Astrocyte of the cerebellum (primary cell): ENCODE measurements around the gene XYLT1.

Experiments used
- DNase-seq: peaks from one replicate; pipeline ENCODE4 v3.0.0-alpha.2; 2011; ENCODE audit warnings: low read depth
- H3K4me3 ChIP-seq: 2 replicates; pipeline ENCODE4 v1.5.1; 2011; ENCODE audit warnings: mild to moderate bottlenecking, low read depth, low read length, moderate library complexity
- CTCF ChIP-seq: IDR thresholded peaks from 2 replicates; pipeline ENCODE4 v1.5.1; 2012; ENCODE audit warnings: low read length, low read depth, moderate library complexity, mild to moderate bottlenecking; ENCODE audit errors: missing control alignments
- in situ Hi-C: cut with HindIII; loops from 2 replicates; pipeline ENCODE4 v1.10.0; 2017; ENCODE audit warnings: low sequenced_read_pairs

XYLT1 gene

DNA sequence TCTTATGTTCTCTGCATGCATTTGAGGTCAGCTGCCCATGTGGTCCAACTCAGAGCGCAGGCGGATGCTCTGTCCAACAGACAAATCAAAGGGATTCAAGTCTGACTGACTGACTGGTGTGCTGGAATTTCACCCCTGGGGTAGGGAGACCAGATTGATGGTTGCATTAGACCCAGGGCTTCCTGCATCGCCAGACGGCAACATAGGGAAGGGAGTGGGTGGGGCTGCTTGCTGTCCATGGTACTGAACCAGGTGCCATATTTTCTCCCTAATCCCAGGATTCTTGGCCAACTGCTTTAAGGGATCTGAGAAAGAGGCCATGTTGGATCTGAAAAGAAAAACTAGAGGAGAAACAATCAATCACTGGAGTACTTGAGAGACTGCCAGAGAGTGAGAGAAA is 332.0 kb downstream of the XYLT1 start:
- DNase-seq = peak; percentile 2
- TF ChIP-seq CTCF = no peak
- no peak overlapping the region for H3K4me3 ChIP-seq
- in situ Hi-C loops = no loop called here

DNA sequence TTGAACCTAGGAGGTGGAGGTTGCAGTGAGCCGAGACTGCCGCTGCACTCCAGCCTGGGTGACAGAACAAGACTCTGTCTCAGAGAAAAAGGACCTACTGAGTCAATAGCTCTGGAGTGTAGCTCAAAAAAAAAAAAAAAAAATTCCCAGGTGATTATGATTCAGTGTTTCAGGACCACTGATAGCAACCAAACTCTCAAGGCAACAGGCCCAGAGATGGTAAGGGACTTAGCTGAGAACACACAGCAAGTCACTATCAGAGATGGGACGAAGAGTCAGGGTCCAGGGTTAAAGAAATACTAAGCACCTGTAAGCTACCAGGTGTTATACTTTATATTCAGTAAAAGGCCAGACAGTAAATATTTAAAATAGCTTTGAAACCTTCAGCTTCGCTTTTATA is 335.3 kb downstream of the XYLT1 start:
- H3K4me3 ChIP-seq = no peak overlapping the region
- no peak for TF ChIP-seq CTCF
- in situ Hi-C loops = no loop called here
- DNase-seq = no peak

GRCh38 chr16:17134586-17134985 is 336.2 kb downstream of the XYLT1 start:
- in situ Hi-C loops = no loop called here
- no peak for TF ChIP-seq CTCF
- no peak for DNase-seq
- no peak overlapping the region for H3K4me3 ChIP-seq

DNA sequence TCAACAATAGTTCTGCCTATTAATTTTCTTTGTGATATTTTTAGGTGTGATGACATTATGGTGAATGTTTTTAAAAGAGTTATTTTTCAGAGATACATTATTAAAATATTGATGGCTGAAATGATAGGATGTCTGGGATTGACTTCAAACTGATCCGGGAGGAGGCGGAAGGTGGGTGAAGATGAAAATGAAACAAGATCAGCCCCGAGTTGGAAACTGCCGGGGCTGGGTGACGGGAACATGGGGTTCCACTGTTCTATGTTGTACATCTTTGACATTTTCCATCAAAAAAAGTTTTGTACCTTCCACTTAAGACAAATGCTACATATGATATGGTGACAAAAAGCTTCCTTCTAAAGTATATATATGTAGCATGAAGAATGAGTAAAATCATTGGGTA is 336.9 kb downstream of the XYLT1 start:
- TF ChIP-seq CTCF = no peak
- DNase-seq = no peak
- in situ Hi-C loops = no loop called here
- H3K4me3 ChIP-seq = no peak overlapping the region

DNA sequence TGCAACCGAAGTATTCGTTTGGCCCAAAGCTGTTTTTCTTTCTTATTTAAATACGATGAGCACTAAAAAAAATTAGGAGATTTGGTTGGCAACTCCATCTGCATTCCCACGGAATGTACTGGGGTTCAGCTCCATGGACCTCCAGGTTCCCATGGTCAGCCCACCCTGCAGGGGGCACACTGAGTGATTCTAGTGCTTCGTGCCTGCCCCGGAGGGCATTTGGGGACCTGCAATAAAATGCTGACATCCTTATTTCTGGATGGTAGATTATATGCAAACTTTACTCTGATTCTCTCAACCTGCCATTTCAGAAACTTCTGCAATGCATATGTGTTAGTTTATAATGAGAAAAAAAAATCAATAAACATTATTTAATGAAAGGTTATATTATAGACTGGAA is 339.4 kb downstream of the XYLT1 start:
- TF ChIP-seq CTCF = no peak
- no peak overlapping the region for H3K4me3 ChIP-seq
- no peak for DNase-seq
- in situ Hi-C loops = no loop called here

GRCh38 chr16:17130733-17131132 is 340.0 kb downstream of the XYLT1 start:
- no peak overlapping the region for H3K4me3 ChIP-seq
- no peak for DNase-seq
- TF ChIP-seq CTCF = no peak
- in situ Hi-C loops = no loop called here

DNA sequence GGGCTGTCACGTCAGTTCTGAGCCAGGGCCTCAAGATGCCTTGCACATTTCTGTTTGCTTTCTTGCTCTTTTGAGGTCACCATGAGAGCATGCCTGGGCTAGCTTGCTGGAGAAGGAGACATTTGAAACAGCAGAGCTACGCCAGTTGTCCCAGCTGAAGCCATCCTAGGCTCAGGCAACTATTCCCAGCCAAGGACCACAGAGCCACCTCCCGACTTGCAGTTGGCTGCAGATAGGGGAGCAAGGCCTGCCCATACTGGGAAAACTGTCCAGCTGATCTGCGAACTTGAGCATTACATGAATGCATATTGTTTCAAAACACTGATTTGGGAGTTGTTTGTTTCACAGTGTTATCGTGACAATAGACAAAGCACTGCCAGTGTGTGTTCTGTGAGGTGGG is 340.8 kb downstream of the XYLT1 start:
- in situ Hi-C loops = no loop called here
- no peak for DNase-seq
- no peak overlapping the region for H3K4me3 ChIP-seq
- TF ChIP-seq CTCF = no peak
